G401 (cell line): ENCODE data around the gene TEAD4. TPM values are rescaled to one million over a fixed set of nuclear protein-coding genes. Genes with fewer than 3 reads are reported as not detected.

Experiments used
- DNase-seq: peaks from one replicate; pipeline ENCODE4 v3.0.0-alpha.2; 2015; ENCODE audit warnings: low spot score
- in situ Hi-C: cut with HindIII; loops from 2 replicates; pipeline ENCODE4 v1.10.0; 2016; ENCODE audit warnings: low sequenced_read_pairs, mixed read lengths
- total RNA-seq: library from RNA; depleted of rRNA; stranded (reverse); fragments of >200 nt; shearing (Covaris generic); gene quantifications from 2 replicates; pipeline ENCODE4 v1.2.3, GENCODE V29; 2014

TEAD4 gene
- total RNA-seq, 1 experiment from 2014 or later = 34.3 TPM

DNA sequence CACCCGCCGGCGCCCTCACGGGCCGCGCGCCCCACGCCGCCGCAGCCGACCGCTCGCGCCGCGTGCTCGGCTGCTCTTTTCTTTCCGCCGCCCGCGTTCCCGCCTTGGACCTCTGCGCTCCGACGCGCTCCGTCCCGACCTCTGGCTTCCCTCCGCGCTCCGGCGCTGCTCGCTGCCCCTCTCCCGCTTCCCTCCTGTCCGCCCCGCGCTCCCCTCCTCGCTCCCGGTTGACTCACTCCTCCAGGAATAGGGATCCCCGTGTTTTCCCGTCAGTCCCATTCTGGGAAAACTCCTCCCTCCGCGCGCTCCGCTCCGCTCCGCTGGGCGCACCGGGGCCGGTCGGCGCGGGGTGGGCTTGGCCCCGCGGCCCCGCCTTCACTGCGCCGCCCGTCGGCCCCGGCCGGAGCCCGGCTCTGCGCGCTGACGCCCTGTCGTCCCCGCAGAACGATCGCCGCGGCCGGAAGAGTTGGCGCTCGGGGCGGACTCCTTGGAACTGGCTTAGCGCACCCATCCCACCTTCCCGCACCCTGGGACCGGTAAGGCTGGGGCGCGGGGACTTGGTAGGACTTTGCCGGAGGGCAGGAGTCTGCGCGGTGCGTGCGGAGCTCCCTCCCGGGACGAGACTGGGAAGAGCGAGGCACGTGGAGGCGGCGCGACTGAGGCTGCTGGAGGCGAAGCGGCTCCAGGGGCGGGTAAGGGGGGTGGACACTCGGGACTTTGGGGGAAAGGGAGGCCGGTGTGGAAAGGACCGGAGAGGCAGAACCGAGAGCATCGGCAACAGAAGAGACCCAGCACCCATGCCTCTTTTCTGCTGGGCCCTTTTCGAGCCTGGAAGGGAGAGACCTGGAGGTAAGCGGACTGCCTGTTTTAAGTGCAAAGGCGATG, 550 bp downstream of the TEAD4 start:
- in situ Hi-C loops = no loop called here
- peak; percentile 41 for DNase-seq

DNA sequence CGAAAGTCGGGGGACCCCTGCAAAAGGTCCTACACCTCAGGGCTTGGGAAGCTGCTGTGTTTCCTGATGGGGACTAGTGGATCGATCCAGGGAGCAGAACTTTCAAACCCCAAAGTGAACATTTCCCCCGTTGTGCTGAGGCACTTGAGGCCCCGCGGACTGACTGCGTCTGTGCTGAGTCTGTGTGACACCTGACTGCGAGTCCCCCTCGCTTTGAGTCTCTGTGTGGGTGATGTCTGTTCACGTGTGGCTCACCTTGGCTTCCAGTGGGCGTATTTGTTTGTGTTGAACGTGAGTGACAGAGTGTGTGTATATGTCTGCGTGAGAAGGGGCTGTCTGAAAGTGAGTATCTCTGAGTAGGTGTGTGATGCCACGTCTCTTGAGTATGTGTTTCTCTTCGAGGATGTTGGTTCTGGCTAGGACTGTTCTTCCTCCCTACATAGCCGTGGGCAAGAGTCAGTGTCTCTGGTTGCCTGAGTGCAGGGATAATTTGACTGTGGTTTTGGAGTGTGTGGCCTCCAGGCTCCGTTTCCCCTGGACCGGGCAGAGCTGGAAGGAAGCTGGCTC, 1.3 kb downstream of the TEAD4 start:
- in situ Hi-C loops = no loop called here
- DNase-seq = peak; percentile 26

DNA sequence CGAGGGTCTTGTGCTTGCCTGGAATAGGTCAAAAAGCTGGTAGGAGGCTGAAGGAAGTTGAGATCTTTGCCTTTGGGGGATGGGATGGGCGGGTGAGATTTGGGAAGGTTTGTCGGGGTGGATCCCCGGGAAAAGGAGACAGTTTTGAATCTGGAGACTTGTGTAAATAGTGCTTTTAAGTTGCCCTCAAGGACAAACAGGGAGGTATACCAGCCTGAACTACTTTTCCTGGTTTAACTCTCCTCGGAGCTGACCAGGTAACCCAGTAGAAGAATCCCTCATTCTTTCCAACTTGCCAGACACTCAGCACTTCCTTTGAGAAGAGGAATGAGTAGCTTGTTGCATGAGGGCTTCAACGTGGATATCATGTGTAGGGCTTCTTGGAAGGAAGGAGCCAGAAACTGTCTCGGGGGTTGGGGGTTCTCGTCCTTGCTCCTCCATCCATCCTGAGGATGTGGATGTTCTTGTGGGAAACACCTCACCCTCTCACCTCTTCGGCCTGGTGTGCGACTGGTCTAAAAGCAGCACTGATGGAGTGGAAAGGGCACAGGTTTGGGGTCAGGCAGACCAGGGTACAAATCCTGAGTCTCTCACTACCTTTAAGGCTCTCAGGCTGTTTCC, 1.9 kb downstream of the TEAD4 start:
- in situ Hi-C loops = no loop called here
- no peak for DNase-seq

DNA sequence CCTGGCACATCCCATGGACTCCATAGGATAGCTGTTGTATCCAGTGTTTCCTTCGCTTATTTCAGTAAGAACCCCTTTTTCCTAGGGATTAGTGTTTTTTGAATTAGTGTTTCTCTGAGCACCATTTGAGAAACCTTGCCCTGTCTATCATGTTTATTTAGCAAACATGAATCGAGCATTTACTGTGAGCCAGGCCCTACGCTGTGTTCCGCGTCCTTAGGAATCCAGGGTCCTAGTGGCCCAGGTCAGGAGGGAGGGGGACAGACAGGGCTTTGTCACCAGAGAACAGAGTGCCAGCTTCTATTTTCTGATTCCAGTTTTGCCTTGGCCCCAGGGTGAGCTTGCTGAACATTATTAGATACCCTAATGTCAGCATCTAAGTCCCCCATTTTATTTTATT, 2.5 kb downstream of the TEAD4 start:
- in situ Hi-C loops = no loop called here

DNA sequence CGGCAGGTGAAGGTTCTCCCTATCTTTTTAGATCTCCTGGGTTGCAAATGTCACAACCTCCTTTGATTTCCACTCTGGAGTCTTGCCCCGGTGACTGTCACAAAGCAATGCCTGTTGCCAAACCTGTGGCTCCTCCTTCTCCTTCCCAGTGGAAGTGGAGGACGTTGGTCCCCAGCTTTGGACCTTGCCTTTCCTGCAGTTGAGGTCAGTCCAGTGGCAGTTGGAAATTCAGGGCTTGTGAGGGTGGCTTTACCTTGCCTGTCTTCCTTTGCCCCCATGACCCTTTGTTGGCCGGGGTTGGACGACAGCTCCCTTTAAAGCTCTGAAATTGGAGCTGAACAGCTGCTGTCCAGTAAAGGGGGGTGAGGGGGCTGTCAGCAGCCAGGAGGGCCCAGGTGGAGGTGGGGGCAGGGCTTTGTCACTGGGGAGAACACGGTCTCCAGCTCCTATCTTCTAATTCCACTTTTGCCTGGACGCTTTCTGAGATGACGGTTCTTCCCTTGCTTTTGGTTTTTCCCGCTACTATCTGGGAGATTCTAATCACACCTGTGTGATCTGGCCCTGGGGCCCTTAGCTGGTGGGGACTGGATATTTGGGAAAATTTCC, 4.1 kb downstream of the TEAD4 start:
- in situ Hi-C loops = no loop called here
- no peak for DNase-seq

More for the DNA sequence above, 2.5 kb downstream of the TEAD4 start:
- DNase-seq = no peak

DNA sequence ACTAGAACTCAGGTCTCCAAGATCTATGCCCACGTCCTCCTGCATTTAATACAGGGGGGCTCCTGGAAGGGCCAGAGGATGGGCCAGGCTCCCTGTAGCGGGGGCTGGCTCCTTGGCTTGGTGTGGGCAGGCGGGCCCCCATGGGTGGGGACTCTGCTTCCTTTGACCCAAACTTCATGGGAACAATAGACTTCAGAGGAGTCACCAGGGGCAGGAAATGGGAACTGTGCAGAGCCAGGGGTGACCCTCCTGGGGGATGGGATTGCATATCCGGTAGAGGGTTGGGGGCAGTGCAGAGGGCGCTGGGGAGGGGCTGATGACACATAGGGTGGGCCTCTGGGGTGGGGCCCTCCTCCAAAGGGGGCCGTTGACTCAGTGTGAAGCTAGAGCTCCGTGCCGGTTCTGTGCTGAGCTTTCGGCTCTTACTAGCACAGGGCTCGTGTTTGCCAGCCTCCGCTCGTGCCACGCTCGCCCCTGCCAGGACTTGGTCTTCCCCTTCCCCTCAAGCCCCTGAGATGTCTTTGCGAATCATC, 4.6 kb downstream of the TEAD4 start:
- no peak for DNase-seq
- in situ Hi-C loops = no loop called here

DNA sequence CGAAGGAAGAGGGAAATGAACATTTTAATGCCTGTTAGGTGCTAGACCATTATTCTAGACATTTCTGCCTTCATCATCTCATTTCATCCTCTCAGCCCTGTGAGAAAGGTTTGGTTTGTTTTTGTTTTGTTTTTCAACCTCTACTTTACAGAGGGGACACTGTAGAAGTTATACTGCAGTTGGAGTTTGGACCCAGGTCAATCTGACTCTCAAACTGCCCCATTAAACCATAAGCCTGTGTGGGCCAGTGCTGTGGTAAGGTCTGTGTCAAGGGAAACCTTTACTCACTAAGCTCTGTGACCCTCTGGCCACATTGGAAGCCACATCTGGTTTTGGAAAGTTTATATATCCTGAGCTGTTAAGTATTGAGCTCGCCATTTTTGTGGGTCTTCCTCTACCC, 8.5 kb downstream of the TEAD4 start:
- DNase-seq = no peak
- in situ Hi-C loops = no loop called here

DNA sequence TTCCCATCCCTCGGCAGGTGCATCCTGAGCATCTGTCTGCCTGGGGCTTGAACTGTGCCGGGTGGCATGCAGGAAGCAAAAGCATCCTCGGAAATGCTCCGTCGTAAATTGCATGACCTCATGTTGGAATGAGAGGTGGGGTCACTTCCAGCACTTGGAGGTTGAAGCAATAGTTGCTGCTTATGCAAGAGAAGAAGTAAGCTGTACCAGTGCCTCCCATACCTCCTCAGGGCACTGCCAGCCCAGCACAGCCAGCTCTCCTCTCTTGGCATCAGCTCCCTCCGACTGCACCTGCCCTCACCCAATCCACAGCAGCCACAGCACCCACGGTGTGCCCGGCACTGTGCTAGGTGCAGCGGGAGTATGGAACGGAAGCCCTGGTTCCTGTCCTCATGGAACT, 11.5 kb downstream of the TEAD4 start:
- in situ Hi-C loops = no loop called here
- DNase-seq = no peak

DNA sequence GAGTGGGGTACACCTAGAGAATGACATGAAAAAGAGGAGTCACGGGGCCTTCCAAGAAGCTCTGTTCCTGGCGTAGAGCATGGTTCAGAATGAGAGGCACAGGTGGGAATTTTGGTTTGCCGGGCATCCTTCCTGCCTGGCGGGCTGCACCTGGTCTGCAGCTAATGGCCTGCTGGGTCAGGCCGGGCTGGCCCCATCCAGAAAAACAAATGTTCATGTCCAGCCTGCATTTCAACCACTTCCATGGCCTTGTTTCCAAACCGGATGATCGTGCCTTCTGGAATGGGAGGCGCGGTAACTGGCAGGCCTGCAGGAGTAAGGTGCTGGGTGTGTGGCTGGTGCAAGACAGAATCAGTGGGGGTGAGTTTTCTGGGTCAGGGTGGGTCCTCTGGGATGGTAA, 14.4 kb downstream of the TEAD4 start:
- in situ Hi-C loops = no loop called here
- peak; percentile 81 for DNase-seq

DNA sequence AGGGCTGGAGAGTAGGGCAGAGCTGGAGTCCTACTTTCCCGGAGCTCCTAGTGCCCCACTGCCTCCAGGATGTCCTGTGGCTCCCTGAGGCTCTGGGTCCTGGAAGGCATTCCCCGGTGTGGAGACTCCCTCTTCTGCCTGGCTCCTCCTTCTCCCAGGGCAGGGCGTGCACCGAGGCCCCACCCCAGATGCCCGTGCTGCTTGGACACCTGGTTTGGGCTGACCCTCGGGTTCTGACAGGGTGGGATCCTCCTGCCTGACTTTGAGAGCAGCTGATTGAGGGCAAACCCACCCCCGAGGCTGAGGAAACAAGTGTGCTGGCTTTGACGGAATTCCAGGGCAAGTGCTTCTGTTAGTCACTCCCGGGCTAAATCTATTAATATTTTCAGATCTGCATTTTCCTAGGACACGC, 15.4 kb downstream of the TEAD4 start:
- no peak for DNase-seq
- in situ Hi-C loops = no loop called here

DNA sequence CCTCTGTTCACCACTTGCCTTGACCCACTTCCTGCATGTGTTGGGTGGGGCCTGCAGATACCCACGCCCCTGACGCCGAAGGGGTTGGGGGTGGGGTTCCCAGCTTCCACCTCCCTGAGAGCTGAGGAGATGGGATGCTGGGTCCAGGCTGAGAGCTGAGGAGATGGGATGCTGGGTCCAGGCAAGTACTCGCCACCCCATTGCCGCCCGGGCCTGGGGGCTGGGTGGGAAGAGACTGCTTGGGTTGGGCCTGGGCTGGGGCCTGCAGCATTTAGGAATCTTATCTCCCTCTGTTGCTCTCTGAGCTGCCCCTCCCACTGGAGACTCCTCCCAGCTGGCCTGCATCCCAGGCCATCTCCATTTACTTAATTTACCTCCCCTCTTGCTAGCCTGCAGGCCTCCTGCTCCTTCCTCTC, 17.4 kb downstream of the TEAD4 start:
- in situ Hi-C loops = no loop called here
- no peak for DNase-seq

DNA sequence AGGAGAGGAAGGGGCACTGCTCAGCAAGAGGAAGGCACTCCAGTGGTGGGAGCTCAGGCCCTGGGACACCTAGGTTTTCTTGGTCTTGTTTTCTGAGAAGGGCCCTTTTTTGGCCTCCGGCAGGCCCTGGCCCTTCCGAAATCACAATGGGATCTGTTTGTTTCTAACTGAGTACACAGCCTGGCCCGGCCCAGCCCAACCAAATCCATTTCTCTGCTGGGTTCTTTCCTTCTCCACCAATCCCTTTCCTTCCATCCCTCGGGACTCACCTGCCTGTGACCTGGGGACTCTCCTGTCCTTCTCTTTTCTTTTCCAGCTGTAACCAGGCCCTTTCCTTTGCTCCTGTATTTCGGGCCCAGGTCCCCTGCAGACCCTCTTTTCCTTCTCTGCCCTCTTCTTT, 18.6 kb downstream of the TEAD4 start:
- in situ Hi-C loops = no loop called here
- DNase-seq = no peak

DNA sequence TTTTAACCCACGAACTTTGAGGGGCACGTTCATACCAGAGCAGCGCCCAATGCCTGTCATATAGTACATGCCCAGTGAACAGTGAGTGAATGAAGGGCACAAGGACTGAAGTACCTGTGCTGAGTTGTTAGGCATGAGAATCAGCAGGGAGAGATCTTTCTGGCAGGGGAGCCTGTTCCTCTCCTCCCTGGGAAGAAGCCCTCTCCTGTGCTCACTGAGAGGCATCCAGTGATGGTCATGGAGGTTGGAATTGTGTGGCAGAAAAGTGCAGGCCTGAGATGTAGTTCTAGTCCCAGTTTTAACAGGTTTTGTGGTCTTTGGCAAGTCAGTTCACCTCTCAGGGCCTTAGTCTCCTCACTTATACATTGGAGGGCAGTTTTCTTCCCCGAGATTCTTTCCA, 20.6 kb downstream of the TEAD4 start:
- no peak for DNase-seq
- in situ Hi-C loops = no loop called here

DNA sequence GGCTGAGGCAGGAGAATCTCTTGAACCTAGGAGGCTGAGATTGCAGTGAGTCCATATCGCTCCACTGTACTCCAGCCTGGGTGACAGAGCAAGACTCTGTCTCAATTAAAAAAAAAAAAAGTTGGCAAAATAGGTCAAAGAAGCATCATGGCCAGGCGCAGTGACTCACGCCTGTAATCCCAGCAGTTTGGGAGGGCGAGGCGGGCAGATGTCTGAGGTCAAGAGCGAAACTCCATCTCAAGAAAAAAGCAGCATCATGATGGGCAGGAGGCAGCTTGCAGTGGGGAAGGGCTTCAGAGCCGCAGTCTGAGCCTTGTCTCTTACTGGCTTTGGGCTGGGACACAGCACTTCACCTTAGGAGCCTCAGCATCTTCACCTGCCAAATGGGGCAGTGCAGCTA, 21.4 kb downstream of the TEAD4 start:
- no peak for DNase-seq
- in situ Hi-C loops = no loop called here

DNA sequence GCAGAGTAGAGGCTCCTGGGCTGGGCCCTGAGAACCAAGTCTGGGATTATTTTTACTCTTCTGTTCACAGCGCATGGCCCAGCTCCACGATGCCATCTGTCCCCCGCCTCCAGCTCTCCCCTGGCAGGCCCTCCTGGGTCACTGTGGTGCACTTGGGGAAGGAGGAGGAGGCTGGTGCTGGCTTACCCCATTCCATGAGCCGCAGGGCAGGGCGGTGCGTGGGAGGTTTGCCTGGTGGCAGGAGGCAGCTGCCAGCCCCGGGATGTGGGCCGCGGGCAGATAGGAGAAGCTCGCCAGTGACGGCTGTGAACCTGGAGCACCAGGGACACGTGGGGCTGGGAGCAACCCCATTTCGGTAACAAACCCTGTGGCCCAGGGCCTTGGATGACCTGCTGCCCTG, 23.2 kb downstream of the TEAD4 start:
- in situ Hi-C loops = no loop called here
- DNase-seq = peak; percentile 85

DNA sequence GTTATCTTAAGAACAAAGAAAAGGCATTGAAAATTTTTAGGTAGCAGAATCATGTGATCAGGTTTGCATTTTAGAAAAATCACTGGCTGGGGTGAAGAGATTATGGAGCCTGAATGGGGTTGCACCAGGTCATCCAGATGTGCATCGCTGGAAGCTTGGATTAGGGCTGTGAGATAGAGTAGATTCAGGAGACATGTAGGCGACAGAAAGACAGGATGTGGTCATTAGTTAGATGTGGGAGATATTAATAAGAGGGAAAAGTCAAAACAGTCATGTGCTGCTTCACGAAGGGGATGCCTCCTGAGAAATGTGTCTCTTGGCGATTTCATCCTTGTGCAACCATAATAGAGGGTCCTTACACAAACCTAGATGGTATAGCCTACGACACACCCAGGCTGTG, 25.1 kb downstream of the TEAD4 start:
- in situ Hi-C loops = no loop called here
- DNase-seq = no peak

DNA sequence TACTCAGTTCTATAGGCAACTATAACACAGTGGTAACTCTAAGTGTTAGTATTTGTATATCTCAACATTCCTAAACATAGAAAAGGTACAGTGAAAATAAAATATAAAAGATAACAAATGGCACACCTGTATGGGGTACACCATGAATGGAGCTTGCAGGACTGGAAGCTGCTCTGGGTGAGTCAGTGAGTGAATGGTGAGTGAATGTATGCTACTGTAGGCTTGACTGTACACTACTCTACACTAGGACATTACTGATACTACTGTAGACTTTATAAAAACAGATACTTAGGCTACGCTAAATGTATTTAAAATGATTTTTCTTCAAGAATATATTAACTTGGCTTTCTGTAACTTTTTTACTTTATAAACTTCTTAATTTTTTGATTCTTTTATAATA, 25.5 kb downstream of the TEAD4 start:
- in situ Hi-C loops = no loop called here
- no peak for DNase-seq

DNA sequence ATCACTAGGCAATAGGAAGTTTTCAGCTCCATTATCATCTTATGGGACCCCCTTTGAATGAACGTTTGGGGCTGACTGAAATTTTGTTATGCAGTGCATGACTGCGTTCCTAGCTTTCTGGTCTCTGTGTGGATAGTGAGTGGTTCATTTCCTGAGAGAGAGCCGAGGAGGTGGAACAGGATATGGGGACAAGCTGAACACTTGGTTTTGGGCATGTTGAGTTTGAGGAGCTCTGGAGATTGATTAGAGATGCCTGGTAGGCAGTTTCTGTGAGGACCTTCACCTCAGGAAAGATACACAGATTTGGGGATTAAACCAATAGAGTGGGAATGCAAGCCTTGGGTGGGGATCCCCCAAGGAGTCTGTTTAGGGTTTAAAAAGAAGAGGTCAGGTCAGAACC, 27.7 kb downstream of the TEAD4 start:
- in situ Hi-C loops = no loop called here

DNA sequence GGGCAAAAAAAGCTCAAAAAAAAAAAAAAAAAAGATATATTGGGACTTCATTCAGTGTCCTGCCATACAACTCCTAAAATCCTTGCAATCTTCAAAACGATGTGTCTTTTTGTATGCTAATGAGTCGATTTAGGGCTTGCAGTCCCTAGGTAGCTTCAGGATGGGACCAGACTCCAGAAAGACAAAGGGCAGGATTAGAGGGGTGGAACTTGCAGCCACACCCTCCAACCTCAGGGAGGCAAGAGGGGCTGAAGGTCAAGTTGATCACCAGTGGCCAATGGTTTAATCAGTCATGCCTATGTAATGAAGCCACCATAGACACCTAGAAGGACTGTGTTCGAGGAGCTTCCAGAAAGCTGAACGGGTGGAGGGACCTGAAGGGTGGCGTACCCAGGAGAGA, 29.3 kb downstream of the TEAD4 start:
- in situ Hi-C loops = no loop called here
- no peak for DNase-seq

More for the DNA sequence above, 27.7 kb downstream of the TEAD4 start:
- DNase-seq = no peak

DNA sequence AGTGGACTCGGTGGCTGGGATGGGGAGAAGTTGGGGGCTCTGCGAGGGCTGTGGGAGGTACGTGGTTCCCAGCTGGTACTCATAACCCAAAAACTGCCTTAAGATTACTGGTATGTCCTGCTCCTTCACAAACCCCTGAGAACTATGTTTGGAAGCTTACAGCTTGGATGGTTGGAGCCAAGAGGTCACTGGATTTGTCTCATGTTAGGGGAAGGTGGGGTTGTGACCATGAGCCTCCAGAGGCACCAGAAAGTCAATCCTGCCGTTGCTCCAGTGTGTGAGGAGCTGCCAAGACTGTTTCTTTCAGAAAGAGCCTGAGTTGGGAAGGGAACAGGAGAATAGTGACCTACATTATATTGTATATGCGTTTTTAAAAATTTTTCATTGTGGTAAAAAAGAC, 33.5 kb downstream of the TEAD4 start:
- DNase-seq = no peak
- in situ Hi-C loops = no loop called here
